GM19023 (cell line): ENCODE measurements around the gene POMT2.
"Not testable (repeated sequence)": the region's sequence is repeated elsewhere in the genome, so short reads cannot be mapped to it uniquely, and the experiment has no call there.

Source experiments
- ATAC-seq: cut with Tn5 transposase; IDR thresholded peaks from one replicate; pipeline ENCODE4 v1.9.1; 2021; ENCODE audit warnings: mild to moderate bottlenecking, moderate library complexity; ENCODE audit not compliant: unreplicated experiment

The POMT2 gene

DNA sequence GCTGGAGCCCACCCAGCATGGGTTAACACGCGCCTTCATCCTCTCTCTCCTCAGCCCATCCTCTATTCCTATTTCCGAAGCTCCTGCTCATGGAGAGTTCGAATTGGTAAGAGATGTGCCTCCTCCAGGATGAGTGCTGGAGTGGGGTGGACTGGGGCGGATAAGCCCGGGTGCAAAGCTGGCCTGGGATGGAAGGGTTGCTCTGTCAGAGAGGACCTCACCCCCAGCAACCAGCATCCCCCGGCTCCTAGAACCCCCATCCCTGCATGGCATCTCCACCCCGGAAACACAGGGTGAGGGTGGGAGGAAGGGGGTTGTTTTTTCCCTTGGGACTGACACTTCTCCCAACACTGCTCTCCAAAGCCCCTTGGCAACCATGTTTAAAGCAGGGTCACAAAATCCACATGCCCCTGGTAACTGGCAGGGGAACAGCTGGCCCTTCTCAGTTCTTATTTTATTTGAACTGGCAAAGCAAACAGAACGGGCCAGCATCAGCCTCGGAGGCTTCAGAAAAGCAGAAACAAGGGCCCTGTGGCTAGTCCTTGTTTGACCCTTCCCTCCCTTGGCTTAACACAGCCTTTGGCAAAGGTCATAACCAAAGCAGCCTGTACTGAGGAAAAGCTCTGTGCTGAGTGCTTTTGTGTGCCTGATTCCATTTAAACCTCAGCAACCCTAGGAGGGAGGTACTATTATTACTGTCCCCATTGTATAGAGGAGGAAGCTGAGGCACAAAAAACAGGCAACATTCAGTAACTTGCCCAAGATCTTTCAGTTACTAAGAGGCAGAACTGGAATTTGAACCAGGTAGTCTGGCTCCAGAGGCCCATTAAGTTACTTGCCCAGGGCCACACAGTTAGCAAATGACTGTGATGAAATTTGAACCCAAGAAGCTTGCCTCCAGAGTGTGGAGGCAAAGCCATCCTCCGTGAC is 4.4 kb upstream of the POMT2 start:
- no peak for ATAC-seq

DNA sequence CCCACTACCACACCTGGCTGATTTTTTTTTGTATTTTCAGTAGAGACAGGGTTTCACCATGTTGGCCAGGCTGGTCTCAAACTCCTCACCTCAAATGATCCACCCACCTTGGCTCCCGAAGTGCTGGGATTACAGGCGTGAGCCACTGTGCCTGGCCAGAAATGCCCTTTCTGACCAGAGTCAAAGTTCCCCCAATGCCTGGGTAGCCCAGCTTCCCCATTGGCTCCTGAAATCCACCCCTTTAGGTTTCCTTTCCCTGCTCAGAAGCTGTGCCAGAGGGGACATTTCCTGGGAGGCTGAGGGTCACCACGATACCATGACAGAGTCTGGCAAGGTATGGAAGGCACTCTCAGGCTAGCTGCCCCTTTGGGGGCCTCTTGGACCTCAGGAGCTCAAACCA is 3.6 kb upstream of the POMT2 start:
- no peak for ATAC-seq

DNA sequence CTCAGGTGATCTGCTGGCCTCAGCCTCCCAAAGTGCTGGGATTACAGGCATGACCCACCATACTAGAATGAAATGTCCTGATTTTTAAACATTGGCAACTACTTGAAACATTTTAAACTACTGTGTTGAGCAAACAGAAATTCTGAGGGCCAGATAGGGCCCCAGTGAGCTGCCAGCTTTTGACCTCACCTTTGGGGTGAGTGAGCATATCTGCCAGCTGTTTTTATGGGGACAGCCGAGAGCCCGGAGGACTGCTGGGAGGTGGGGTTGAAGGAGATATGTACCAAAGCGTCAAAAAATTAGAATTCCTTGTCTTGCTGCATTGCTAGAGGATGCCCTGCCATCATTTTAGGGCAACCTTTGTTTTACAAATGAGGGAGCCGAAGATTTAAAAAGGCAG is 2.9 kb upstream of the POMT2 start:
- ATAC-seq, result no peak

DNA sequence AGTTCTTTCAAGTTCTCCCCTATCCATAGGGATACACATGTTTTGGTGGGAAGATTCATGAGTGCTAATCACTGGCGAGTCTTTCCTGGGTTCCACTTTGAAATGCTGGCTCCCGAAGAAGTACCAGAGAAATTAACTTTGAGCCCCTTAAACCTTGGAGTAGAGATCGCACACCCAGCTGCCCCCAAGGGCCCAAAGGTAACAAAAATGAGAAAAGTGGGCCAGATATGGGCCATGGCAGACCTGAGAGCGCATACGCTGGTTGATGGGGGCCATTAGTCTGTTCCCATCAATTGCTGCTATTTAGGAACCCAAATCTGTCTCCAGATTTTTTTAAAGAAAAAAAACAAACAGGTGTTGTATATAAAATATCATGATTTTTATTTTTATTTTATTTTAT is 2.3 kb upstream of the POMT2 start:
- no peak for ATAC-seq

DNA sequence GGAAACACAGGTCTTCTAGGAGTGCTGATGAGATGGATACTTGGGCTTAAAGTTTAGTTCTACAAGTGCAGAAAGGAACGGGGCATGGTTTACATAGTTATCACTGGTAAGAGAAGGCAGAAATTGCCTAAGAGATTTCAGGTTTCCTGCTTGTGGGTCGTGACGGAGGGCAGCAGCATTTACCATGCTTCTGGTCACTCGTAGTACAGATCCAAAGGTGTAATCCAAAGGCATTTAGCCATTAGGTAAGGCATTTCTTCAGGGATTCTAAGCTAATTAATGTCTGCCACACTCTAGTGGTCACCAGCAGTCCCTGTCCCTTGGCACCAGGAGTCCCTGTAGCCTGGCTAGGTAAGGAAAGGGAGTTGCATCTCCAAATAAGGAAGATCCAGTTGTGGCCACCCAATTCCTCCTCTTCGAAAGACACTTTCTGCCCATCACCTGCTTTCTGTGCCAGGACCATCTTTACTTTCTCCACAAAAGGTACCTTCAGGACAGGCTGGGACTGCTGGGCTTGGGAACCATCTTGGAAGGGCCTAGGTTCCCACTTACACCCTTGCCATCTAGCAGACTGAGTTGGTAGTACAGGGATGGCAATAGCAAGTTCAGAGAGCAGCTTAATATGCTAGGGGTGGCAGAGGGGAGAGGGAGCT is 1.7 kb upstream of the POMT2 start:
- no peak for ATAC-seq

DNA sequence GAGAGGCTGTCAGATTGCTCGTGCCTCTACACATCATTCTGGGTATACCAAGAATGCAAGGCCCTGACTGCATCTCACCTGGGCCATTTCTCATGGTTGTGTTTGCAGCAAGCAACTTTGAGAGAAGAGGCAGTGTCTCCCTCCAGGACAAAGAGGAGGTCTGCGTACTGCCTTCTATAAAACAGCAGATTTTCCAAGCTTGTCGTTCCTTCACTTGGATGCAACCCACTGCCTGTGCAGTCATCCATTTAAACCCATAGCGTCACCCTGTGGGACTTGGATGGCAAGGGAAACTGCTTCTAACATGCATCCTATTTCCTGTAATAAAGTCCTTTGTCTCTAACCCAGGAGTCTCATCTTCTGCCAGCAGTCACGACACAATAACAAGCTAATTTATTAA is 1.3 kb downstream of the POMT2 start:
- ATAC-seq, result no peak

DNA sequence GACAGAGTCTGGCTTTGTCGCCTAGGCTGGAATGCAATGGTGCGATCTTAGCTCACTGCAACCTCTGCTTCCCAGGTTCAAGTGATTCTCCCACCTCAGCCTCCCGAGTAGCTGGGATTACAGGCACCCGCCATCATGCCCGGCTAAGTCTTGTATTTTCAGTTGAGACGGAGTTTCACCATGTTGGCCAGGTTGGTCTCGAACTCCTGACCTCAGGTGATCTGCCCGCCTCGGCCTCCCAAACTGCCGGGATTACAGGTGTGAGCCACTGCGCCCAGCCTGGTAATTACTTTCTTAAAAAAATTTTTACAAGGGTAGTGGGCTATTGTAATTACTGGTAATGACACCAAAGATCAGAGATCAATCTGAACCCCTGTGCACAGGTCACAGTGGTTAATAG is 1.9 kb downstream of the POMT2 start:
- ATAC-seq, result not testable (repeated sequence)

DNA sequence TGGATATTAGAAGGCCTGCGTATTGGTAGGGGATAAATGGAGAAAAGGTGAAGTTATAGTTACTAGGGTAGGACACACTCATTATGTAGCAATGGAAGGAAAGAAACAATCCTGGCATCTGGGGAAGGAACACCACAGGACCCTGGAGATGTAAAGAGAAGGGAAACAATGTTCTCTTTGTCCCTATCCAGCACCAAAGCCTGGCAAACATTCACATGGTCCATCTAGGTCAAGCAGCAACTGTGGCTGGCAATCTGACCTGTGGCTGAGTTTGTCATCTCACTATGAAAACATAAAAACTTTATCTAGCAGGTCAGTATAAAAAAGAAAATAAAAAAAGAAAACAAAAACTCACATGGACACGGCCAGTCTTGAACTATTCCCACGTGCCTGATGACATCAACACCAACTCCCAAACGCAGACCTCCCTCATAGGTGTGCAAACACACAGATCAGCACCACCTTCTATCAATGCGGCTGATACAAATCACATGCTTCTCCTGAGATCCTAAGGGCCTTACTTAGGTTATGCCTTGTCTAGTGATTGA is 2.6 kb downstream of the POMT2 start:
- no peak for ATAC-seq

DNA sequence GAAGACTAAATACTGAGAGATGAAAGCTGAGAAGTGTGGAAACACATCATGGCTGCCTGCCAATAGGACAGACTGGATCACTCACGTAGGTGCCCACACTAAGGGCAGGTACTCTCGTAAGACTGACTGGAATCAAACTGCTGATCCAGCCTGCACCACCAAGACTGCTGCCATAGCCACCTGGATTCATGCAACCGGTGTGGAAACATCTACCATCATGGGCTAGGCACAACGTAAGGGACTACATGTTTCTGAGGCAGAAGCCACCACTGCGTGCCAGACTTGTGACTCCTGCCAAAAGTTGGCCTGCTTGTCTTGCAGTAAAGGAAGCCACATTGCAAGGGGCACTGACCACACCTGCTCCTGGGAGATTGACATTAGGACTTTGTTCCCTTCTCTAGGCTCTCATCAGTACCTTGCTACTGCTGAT is 3.8 kb downstream of the POMT2 start:
- ATAC-seq, result no peak

DNA sequence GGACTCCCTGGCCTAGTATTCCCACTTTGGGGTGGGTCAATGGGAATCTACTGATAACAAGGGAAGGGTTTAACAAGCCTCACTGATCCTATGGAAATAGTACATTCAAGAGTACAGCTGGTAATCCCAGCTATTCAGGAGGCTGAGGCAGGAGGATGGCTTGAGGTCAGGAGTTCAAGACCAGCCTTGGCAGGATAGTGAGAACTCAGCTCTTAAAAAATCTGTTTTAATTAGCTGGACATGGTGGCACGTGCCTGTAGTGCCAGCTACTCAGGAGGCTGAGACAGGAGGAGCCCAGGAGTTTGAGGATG is 4.5 kb downstream of the POMT2 start:
- no peak for ATAC-seq

DNA sequence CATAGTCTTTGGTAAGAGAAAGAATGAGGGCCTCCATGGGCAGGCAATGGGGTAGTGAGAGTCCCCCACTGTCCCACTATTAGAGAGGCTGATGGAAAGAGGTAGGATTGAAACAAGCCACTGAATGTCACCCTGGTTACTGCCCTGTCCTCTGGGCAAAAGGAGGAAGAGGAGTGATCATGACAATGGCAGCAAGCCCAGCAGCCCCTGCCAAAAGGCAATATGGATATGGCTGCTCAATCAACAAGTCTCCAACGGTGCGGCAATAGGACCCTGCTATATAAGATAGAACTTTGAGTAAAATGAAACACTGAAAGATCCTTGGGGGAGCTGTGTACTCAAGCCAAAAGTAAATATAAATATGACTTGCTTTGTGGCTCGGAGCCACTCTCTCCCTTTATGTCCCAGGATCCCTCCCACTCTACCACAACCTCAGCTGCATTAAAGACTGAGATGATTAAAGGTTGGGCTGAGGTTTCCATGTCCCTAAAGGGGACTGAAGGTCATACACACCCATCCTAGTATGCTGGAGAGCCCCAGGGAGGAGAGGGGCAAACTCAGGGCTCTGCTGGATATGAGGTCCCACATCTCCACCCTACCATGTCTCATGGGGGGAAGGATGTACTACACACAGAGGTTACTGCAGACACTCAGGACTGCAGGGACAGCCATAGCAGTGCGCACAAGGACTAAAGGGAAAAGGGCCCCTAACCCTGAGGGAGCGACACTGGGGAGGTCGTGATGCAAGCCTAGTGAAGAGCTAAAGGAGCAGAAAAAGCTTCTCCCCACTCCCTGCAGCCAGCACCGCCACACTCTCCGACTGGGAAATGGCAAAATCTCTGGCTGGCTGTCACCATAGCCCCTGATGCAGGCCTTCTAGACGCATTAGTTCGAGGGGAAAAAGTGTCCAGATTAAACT is 5.9 kb downstream of the POMT2 start:
- ATAC-seq, result no peak

DNA sequence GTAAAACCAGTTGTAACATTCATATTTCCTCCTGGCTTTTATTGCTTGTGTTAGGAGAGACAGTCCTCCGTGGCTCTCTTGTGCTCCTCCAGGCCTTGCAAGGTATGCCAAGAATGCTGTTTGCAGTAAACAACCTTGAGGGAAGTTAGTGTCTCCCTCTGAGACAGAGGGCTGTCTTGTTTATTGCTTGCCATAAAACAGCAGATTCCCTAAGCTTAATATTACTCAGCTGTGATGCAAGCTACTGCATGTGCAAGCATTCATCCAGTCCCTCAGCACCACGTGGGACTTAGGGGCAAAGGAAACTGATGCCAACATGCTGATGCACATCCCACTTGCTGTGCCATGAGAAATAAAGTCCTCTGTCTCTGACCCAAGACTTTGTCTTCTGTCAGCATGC is 6.6 kb downstream of the POMT2 start:
- no peak for ATAC-seq

DNA sequence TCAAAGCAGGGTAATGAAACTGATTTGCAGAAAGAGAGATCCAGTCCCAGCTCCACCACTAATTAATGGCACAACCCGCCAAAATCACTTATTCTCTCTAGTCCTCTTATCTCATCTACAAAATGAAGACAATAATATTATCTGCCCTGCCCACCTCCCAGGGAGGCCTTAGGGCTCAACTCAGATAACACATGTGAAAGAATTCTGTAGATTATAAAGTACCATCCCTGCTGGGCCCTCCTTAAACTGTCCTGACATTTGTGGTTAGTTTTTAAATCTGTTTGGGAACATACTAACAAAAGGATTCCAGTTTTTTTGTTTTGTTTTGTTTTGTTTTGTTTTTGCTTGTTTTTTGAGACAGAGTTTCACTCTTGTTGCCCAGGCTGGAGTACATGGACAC is 7.3 kb downstream of the POMT2 start:
- no peak for ATAC-seq

DNA sequence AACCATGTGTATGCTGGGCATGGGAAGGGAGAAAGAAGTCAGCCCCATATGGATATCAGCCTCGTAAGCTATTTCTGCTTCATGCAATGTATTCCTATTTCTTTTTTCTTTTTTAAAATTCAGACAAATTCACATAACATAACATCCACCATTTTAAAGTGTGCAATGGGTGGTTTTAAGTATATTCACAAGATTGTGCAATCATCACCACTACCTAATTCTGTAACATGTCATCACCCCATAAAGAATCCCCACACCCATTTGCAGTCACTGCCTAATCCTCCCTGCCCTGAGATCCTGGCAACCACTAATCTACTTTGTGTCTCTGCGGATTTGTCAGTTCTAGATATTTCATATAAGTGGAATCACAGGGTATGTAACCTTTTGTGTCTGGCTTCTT is 9.5 kb downstream of the POMT2 start:
- no peak for ATAC-seq

DNA sequence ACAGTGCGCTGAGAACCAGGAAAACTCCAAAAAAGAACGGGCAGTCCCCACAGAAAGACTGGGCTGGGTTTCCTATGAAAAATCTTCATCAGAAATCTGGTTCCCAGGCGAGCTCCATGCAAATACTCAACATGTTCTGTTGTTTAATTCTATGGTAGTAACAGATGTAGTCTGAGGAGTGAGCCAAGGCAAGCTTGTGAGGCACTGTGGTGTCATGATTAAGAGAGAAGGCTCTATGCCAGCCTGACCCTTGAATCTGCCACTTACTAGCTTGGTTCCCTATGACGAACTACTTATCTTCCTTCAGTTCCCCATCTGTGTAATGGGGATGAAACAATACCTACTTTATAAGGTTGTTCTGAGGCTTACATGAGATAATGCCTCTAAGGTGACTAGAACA is 10.7 kb downstream of the POMT2 start:
- no peak for ATAC-seq

DNA sequence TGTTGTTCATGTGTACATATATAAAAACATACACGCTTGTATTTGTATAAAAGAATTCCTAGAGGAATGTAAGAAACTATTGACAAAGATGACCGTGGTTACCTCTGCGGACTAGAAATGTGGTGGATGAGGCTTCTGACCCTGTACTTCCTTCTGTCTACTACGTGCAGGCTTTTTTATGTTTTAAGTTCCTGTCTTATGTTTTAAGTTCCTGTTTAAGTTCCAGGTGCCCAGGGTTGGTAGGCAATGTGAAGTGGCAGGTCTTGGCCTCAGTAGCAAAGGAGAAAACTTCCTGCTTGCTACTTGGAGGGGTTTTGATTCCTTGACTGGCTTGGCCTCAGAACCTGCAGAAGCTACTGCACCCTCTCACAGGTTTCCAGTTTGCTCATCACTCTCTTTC is 11.6 kb downstream of the POMT2 start:
- no peak for ATAC-seq

DNA sequence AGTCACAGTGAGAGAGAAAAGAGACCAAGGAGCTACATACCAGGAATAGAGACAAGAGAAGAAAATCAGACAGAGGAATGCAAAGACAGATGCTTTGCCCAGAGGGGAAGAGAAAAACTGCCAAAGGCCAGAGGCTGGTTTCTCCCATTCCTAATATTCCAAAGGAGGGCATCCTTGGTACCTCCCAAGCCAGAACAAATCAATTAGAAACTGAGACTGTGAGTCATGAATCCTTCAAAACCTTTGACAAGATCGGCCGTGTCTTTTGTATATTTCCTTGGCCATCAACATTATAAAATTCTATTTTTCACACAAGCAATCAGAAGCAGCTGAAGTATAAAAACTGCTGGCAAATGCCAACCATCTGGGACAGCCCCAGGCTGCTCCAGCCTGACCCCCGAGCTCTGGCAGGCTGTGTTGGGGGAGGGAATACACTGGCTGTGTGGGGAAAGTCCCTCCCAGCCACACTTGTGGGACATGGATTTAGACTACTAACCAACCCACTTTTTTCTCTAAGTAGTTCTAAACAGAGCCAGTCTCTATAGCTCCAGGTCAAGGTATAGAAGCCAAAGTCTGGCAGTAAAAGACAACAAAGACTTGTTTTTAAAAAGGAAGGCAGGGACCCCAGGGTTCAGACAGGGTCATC is 13.7 kb downstream of the POMT2 start:
- no peak for ATAC-seq

DNA sequence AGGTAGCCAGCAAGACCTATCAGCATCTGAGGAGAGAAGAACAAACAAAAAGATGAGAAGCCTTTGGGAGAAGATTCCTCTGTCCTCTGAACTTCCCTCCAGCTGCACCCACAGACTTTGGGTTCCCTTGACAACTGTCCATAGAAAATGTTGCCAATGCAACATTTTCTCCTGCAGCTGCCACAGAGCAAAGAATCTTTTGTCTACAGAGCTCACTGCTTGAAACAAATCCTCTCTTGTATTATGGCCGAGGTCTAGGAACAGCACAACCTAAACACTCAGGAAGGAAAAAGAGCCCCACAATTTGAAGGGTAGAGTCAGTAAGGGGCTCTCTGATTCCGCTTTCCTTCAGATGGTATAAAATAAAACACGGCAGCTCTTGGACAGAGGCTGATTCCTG is 14.3 kb downstream of the POMT2 start:
- no peak for ATAC-seq

DNA sequence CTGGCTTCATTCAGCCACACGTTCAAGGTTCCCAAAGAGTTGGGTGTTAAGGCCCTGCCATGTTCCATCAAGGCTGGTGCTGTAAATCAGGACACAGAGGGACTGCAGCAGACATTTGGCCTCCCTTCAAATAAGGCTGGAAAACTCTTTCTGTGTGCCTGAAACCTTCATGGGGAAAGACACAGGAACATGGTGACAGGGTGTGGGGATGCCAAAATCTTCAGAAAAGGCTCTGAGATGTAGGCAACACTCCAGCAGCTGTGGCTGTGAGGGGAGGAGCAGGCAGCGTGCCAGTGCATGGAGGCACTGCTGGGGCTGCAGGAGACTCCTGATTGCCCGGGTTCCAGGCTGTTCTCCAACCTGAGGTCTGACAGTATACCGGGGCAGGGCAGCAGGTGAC is 15.0 kb downstream of the POMT2 start:
- ATAC-seq, result no peak

DNA sequence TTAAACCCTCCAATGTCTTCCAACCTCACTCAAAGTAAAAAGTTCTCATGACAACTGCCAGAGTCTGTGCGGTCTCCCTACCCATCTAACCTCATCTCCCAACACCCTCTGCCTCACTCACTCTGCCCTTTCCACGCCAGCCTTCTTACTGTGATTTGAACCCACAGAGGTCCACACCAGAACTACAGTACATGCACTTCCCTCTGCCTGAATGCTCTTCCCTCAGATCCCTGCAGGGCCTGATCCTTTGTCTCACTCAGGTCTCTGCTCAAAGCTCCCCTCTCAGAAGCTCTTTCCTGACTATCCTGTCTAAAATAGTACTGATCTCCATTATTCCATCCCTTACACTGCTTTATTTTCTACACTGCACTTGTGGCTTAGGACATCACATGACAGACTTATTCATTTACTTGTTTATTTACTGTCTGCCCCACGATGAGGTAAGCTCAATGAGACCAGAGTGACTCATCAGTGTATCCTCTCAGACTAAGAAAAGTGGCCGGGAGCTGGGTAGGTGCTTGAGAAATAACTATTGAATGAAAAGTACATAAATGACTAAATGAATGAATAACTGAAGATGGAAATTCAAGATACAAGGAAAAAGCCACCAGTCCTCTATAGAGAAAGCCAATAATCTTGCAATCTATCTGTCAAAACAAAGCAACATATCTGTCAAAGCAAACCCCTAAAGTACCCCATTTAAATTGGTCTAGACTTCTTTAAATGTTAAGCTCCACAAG is 17.1 kb downstream of the POMT2 start:
- no peak for ATAC-seq
